Loucy (cell line): Measurements from ENCODE around the gene IL1F10.

Experiments
- H2AFZ ChIP-seq: fragments of 200-600 bp; sonication (generic); 2 replicates; pipeline ENCODE4 v1.6.0; 2016; ENCODE audit warnings: antibody characterized with exemption, mild to moderate bottlenecking, low read length, moderate library complexity
- H3F3A ChIP-seq: fragments of 200-600 bp; 2 replicates; pipeline ENCODE4 v1.6.0; 2016; ENCODE audit warnings: antibody characterized with exemption, low read depth, mild to moderate bottlenecking
- H3K27me3 ChIP-seq: fragments of 200-600 bp; sonication (generic); 2 replicates; pipeline ENCODE4 v1.6.1; 2014; ENCODE audit warnings: low read length, mild to moderate bottlenecking; ENCODE audit not compliant: insufficient read depth, poor library complexity, severe bottlenecking
- H3K36me3 ChIP-seq: fragments of 200-600 bp; sonication (generic); 2 replicates; pipeline ENCODE4 v1.6.1; 2016; ENCODE audit warnings: low read length; ENCODE audit not compliant: insufficient read depth
- H3K4me1 ChIP-seq: fragments of 200-600 bp; sonication (generic); 2 replicates; pipeline ENCODE4 v1.5.1; 2014; ENCODE audit warnings: low read length, mild to moderate bottlenecking; ENCODE audit not compliant: insufficient read depth, poor library complexity, severe bottlenecking
- H3K4me2 ChIP-seq: fragments of 200-600 bp; sonication (generic); 2 replicates; pipeline ENCODE4 v1.6.0; 2014; ENCODE audit warnings: antibody characterized with exemption, low read length, low read depth, mild to moderate bottlenecking; ENCODE audit not compliant: poor library complexity, severe bottlenecking
- H3K4me3 ChIP-seq: fragments of 200-600 bp; sonication (generic); 2 replicates; pipeline ENCODE4 v1.5.1; 2014; ENCODE audit warnings: low read length, mild to moderate bottlenecking, mixed read lengths; ENCODE audit not compliant: poor library complexity, severe bottlenecking
- H3K79me2 ChIP-seq: fragments of 200-600 bp; sonication (generic); 2 replicates; pipeline ENCODE4 v1.6.1; 2014; ENCODE audit warnings: low read length; ENCODE audit not compliant: insufficient read depth
- H3K9ac ChIP-seq: fragments of 200-600 bp; sonication (generic); 2 replicates; pipeline ENCODE4 v1.6.0; 2014; ENCODE audit warnings: mild to moderate bottlenecking, low read depth, low read length, moderate library complexity; ENCODE audit not compliant: poor library complexity, severe bottlenecking
- H3K9me2 ChIP-seq: fragments of 200-600 bp; sonication (generic); replicated peaks from 2 replicates; pipeline ENCODE4 v1.6.1; 2016; ENCODE audit warnings: low read depth, low read length, mixed read lengths
- H3K9me3 ChIP-seq: fragments of 200-600 bp; sonication (generic); 2 replicates; pipeline ENCODE4 v1.6.1; 2014; ENCODE audit warnings: mild to moderate bottlenecking, antibody characterized with exemption, low read length, low read depth; ENCODE audit not compliant: insufficient read depth
- H4K20me1 ChIP-seq: fragments of 200-600 bp; sonication (generic); 2 replicates; pipeline ENCODE4 v1.6.0; 2014; ENCODE audit warnings: antibody characterized with exemption, low read length, mild to moderate bottlenecking; ENCODE audit not compliant: insufficient read depth, poor library complexity, severe bottlenecking
- EZH2phosphoT487 ChIP-seq: fragments of 200-600 bp; IDR thresholded peaks from 2 replicates; pipeline ENCODE4 v1.6.1; 2018; ENCODE audit warnings: antibody characterized with exemption, mild to moderate bottlenecking, moderate library complexity, borderline replicate concordance
- TF ChIP-seq, protein P1 (sequence below): fragments of 200-600 bp; sonication (generic); conservative IDR thresholded peaks from 2 replicates; pipeline ENCODE4 v1.5.1; 2014; ENCODE audit warnings: mild to moderate bottlenecking, antibody characterized with exemption, low read length

IL1F10 gene

DNA sequence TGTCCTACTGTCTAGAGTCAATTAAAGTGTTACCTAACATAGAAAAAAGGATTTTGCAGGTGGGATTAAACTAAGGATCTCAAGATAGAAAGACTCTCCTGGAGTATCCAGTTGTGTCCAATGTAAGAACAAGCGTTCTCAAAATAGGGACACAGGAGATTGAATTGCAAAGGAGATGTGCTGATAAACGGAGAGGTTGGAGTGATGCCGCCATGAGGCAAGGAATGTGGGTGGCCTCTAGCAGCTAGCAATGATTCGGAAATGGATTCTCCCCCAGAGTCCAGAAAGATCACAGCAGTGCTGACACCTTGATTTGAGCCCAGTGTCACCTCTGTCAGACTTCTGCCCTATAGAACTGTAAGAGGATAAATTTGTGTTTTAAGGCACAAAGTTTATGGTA lies 35.5 kb downstream of the IL1F10 start:
- H3K27me3 ChIP-seq: no peaks in the 10 kb centered on the region
- H3F3A ChIP-seq: no peaks in the 10 kb centered on the region
- no peaks in the 10 kb centered on the region for H3K4me1 ChIP-seq
- no peak overlapping the region for H2AFZ ChIP-seq
- H3K9me2 ChIP-seq: 0 out of 2 replicates have a peak, but pooled peaks cover 3% of the 10 kb centered on the region
- H3K4me2 ChIP-seq: no peak overlapping the region
- TF ChIP-seq, protein P1, sequence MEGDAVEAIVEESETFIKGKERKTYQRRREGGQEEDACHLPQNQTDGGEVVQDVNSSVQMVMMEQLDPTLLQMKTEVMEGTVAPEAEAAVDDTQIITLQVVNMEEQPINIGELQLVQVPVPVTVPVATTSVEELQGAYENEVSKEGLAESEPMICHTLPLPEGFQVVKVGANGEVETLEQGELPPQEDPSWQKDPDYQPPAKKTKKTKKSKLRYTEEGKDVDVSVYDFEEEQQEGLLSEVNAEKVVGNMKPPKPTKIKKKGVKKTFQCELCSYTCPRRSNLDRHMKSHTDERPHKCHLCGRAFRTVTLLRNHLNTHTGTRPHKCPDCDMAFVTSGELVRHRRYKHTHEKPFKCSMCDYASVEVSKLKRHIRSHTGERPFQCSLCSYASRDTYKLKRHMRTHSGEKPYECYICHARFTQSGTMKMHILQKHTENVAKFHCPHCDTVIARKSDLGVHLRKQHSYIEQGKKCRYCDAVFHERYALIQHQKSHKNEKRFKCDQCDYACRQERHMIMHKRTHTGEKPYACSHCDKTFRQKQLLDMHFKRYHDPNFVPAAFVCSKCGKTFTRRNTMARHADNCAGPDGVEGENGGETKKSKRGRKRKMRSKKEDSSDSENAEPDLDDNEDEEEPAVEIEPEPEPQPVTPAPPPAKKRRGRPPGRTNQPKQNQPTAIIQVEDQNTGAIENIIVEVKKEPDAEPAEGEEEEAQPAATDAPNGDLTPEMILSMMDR: no peak
- no peak for TF ChIP-seq EZH2phosphoT487
- no peak overlapping the region for H3K9ac ChIP-seq
- H3K9me3 ChIP-seq: no peaks in the 10 kb centered on the region
- no peaks in the 10 kb centered on the region for H3K36me3 ChIP-seq
- H3K79me2 ChIP-seq: no peaks in the 10 kb centered on the region
- no peaks in the 10 kb centered on the region for H4K20me1 ChIP-seq
- H3K4me3 ChIP-seq: no peak overlapping the region

DNA sequence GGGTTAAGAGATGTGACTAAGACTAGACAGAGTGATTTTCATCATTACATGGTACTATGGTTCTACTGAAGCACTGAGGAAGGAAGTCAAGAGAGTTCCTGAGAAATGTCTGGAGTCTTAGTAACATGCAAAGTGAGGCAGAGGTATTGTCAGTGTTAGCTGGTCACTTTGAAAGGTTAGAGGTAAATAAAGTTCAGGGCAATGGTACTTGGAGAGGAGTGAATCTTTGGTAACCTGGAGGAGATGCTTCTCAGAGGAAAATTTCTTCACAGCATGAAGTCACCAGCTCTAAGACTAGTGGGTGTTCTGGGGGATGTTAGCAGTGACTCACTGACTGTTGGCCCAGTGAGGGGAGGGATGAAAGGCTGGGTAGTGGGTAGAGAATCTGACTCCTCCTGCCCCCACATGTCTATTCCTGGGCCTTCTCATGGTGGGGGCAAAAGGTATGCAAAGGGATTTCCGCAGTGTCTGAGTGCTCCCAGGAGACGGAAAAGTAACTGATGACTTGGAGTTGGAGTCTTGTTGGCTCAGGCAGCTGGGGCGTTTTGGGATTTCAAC lies 36.4 kb downstream of the IL1F10 start:
- no peaks in the 10 kb centered on the region for H3K9me3 ChIP-seq
- H3K79me2 ChIP-seq: no peaks in the 10 kb centered on the region
- no peak overlapping the region for H3K4me2 ChIP-seq
- H3K4me1 ChIP-seq: no peaks in the 10 kb centered on the region
- H3K9me2 ChIP-seq: 0 out of 2 replicates have a peak, but pooled peaks cover 3% of the 10 kb centered on the region
- TF ChIP-seq, protein P1: no peak
- TF ChIP-seq EZH2phosphoT487: no peak
- H3F3A ChIP-seq: no peaks in the 10 kb centered on the region
- no peaks in the 10 kb centered on the region for H4K20me1 ChIP-seq
- no peak overlapping the region for H3K9ac ChIP-seq
- H3K4me3 ChIP-seq: no peak overlapping the region
- no peaks in the 10 kb centered on the region for H3K27me3 ChIP-seq
- H2AFZ ChIP-seq: no peak overlapping the region
- H3K36me3 ChIP-seq: no peaks in the 10 kb centered on the region

DNA sequence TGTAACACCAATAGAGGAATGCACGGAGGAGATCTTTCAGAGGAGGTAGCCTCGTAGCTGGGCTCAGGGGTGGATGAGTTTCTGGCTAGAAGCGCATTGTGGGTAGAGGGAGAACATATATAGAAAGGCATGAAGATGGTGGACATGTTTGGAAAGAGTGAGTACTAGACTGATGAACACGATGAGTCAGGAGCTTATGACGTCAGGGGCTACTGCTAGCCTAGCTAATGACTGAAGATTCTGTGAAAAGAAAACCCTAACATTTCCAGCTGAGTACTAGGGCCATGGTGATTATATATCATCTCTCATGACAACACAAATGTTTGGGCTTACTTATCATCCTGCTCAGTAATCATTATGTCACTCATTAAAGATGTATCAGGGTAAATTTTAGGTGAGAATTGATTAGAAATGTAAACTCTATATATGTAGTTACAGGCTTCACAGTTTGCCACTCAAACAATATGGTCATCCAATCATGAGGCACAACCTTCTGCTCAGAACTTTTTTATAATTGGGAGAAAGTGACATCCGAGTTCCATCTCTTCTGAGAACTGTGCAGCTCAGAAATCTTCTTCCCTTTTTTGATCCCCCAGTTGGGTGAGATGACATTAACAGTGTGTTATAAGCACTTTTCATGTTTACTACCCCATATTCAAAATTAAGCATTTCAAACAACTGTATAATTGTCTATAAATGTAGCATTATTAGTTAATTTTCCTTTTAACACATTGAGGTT lies 37.4 kb downstream of the IL1F10 start:
- Histone ChIP-seq H3K4me1 (no peaks in the 10 kb centered on the region), H3K4me3 (no peak overlapping the region), H3K9ac (no peak overlapping the region), H3K27me3 (no peaks in the 10 kb centered on the region), H2AFZ (no peak overlapping the region), H3K9me2 (0 out of 2 replicates have a peak, but pooled peaks cover 3% of the 10 kb centered on the region), H3F3A (no peaks in the 10 kb centered on the region), H4K20me1 (no peaks in the 10 kb centered on the region), H3K4me2 (no peak overlapping the region), H3K36me3 (no peaks in the 10 kb centered on the region), H3K9me3 (no peaks in the 10 kb centered on the region), H3K79me2 (no peaks in the 10 kb centered on the region)
- TF ChIP-seq EZH2phosphoT487: no peak
